Activated CD4-positive, alpha-beta T cell treated with anti-CD3 and anti-CD28 coated beads for 48 hours (primary cell): Measurements from ENCODE around the gene ERC1.
"Not testable (repeated sequence)": the region's sequence is repeated elsewhere in the genome, so short reads cannot be mapped to it uniquely, and the experiment has no call there.

Source experiments
- DNase-seq: peaks from one replicate; pipeline ENCODE4 v3.0.0-alpha.2; 2020

Gene ERC1

DNA sequence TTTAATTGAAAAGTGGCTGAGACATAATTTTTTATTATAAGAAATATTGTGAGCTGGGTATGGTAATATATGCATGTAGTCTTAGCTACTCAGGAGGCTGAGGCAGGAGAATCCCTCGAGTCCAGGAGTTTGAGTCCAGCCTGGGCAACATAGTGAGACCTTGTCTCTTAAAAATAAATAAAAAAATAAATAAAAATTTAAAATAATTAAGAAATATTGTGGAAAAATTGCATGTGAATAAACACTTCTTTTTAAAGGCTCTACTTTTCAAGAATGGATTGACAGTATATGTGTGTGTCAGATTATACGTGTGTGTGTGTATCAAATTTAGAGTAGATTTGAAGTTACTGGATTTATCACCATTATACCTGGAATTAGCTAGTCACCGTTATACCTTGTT is 43.2 kb downstream of the ERC1 start:
- DNase-seq = no peak

- no peak for DNase-seq
Measured at GRCh38 chr12:1034751-1035457, 43.9 kb downstream of the ERC1 start.

- no peak for DNase-seq
Measured at GRCh38 chr12:1041478-1041877, 50.5 kb downstream of the ERC1 start.

DNA sequence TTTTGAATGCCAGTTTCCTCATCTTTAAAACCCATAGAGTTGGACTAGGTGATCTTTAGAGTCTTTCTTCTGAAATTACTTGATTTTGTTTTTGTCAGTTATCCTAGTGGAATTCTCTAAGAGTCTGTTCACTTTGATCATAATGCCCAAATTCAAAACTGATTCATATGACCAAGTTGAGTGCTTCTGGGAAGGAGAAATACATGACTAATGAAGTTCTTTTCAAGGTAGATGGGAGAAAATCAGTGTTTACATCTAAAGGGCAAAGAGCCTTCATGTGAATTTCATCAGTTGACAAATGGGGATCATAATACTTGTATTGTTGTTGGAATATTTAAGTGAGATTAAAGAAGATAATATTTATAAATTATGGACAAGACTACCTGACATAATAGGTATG is 53.2 kb downstream of the ERC1 start:
- no peak for DNase-seq

GRCh38 chr12:1044696-1045095 is 53.7 kb downstream of the ERC1 start:
- no peak for DNase-seq

- DNase-seq = no peak
Measured at GRCh38 chr12:1046727-1047126, 55.7 kb downstream of the ERC1 start.

DNA sequence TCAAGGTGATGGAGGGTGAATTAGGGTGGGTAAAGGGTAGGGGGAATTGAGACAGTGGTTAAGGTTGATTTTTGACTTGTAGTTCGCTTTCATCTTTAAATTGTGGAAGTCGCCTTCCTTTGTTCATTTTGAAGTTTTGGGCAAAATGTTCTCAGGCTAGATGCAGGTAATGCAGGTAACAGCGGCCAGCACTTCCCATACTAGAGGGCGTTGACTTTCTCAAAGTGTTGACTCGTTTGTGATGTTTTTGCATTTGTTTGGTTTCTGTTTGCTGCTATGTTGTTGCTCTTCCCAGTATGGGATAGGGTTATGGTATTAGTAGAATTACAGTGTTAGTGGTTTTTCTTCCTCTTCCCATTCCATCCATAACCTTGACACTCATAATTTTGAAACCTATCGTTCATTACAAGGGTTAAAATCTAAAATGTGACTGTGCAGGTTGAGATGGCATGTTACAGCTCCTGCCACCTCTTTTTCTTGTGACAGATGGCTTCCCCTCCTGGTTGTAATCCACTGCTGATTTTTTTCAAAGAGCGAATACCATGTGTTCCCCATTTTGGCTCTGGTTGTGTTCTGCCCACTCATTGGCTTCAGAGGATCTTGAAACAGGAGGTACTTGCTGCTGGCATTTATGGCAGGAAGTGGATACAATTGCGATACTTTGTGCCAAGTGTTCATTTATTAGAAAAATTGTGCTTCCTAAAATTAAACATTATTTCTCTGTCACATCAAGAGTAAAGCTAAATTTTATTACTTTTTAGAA is 57.1 kb downstream of the ERC1 start:
- DNase-seq = no peak

- DNase-seq = no peak
Measured at GRCh38 chr12:1050059-1050707, 59.2 kb downstream of the ERC1 start.

- not testable (repeated sequence) for DNase-seq
Measured at GRCh38 chr12:1051672-1052071, 60.6 kb downstream of the ERC1 start.

DNA sequence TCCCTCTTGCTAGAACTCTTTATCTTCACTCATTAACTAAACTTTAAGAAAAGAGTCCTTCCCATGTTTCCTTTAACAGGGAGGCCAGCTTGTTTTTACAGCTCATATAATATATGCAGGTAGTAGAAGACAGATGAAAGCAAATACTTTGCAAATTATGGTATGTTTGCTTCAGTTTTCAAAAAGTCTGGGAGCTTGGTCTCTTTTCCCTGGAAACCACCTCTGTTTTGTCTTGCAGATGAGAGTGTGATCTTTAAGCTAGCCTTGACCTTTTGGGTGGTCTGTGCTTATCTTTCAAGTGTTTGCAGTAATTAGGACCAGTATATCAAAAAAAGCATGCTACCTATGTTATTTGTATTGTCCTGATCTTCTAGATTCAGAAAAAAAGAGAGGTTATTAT is 62.7 kb downstream of the ERC1 start:
- no peak for DNase-seq

- no peak for DNase-seq
Measured at GRCh38 chr12:1054117-1054870, 63.3 kb downstream of the ERC1 start.

- DNase-seq = no peak
Measured at GRCh38 chr12:1056390-1056789, 65.4 kb downstream of the ERC1 start.

DNA sequence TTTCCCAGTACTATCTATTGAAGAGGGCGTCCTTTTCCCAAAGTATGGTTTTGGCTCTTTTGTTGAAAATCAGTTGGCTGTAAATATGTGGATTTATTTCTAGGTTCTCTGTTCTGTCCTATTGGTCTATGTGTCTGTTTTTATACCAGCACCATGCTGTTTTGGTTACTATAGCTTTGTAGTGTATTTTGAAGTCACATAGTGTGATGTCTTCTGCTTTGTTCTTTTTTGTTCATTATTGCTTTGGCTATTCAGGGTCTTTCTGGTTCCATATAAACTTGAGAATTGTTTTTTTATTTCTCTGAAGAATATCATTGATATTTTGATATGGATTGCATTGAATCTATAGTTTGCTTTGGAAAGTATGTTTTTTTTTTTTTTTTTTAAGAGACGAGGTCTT is 67.4 kb downstream of the ERC1 start:
- DNase-seq = no peak

GRCh38 chr12:1059162-1059561 is 68.1 kb downstream of the ERC1 start:
- no peak for DNase-seq

- DNase-seq = no peak
Measured at GRCh38 chr12:1063852-1064251, 72.8 kb downstream of the ERC1 start.

- DNase-seq = no peak
Measured at GRCh38 chr12:1064317-1064716, 73.3 kb downstream of the ERC1 start.

GRCh38 chr12:1065629-1066028 is 74.6 kb downstream of the ERC1 start:
- no peak for DNase-seq

GRCh38 chr12:1069846-1070245 is 78.8 kb downstream of the ERC1 start:
- no peak for DNase-seq

- DNase-seq = no peak
Measured at GRCh38 chr12:1071182-1071581, 80.2 kb downstream of the ERC1 start.

DNA sequence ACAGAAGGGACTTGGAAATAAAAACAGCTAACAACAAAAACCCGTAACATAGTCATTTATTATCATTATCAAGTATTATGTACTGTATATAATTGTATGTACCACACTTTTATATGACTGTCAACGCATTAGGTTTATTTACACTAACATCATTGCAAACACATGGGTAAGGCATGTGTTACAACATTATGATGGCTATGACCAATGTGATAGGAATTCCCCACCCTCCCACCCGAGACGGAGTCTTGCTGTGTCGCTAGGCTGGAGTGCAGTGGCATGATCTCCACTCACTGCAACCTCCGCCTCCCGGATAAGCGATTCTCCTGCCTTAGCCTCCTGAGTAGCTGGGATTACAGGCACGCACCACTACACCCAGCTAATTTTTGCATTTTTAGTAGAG is 82.6 kb downstream of the ERC1 start:
- no peak for DNase-seq

- DNase-seq = no peak
Measured at GRCh38 chr12:1077036-1077803, 86.2 kb downstream of the ERC1 start.

- DNase-seq = no peak
Measured at GRCh38 chr12:1078002-1078401, 87.0 kb downstream of the ERC1 start.
